HK-2 (cell line): ENCODE results near the gene ADGRB2.
A peak's percentile ranks its signal among the peaks of the same experiment; 100 is the strongest.

Experiments
- DNase-seq: peaks from one replicate; pipeline ENCODE4 v3.0.0-alpha.2; 2018; ENCODE audit not compliant: unreplicated experiment

The ADGRB2 gene

DNA sequence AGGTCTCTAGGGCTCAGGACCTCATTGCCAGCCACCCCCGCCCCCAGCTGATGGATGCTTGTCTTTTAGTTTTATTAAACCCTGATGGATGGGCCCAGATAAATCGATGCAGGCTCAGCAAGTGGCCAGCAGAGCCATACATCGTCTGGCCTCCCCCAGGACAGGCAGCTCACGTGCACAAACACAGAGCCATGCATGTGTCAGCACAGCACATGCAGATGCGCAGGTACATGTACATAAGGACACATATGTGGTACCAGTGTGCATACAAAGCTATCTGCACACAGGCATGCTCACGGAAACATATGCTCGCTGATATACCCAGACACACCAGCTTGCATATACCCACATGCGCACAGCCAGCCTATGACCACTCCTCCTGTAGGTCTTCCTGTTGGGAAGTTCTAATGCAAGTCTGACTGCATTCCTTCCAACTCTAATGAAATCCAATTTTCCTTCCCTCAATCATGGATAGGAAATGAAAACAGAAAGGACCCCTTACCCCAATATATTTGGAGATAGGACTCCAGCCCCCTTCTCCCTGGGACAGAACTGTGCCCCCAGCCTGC lies 61.2 kb downstream of the ADGRB2 start:
- DNase-seq = no peak

DNA sequence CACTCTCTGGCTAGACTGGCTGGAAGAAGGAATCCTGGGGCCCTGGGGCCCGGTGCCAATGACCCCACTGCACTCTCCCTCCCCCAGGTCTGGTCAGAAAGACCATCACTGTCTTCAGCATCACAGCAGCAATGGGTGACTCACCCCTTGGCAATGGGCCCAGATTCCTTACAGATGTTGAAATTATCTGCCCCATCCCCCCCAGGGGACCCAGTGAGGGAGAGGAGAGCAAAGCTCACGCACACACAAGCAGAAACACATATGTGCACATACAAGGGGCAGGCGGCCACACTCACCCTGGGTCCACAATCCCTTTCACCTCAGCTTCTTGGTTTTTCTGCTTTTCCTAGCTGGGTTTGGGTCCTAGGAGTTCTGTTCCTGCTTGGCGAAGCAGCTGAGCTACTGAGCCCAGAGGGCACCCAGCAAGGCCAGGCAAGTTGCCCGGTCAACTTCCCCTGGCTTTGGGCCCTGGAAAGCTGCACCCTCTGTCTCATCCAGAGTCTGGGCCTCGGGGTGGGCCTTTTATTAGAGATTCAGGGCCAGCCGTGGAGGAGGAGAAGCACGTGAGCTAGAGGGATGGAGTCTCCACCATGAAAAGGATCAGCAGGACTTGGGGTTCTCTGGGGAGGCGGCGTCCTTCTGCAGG lies 62.9 kb downstream of the ADGRB2 start:
- DNase-seq = peak; percentile 77

DNA sequence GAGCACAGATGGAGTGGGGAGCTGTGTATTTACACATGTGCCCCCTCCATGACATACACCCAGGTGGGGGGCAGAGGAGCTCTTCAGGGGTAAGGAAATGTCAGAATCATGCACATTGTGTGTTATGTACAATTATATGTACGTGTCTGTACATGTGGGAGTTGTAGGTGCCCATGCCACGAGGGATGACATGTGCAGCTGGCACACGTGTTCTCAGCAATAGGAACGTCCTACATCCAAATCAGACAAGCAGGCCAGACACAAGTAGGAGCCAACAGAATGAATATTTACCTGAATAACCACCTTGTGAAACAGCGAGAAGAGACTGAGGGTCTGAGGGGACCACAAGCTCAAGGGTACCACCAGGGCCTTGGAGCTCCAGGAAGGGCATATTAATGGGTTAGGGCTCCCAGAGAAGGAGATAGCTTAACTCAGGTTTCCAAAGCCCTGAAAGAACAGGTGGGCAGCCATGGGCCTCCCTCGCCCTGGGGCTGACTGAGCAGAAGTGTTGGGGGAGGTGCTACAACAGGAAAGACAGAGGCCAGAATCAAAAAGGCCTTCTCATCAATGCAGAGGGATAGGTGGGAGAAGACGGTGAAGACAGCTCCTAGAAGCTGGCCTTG lies 63.6 kb downstream of the ADGRB2 start:
- DNase-seq = no peak

DNA sequence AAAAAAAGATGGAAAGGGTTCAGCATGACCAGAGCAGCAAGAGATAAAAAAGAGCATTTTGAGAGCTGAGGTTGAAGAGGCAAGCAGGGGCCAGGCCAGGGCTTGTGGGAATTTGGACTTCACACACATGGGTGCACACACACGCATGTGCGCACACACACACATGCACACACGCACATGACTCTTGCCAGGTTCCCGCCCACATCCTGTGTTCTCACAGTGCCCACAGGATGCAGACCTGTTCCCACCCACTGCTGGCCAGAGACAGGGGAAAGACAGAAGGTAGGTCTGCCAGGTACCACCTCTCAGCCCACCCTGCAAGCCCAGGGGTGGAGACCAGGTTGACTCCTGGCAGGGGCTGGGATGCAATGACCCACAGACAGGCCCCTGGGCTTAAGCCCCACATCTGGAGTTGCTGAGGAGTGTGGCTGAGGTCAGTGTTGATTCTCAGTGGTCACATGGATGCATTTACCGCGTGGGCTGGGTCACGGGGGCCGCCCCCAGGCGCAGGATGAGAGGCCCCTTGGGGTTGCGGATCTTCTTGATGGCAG lies 64.7 kb downstream of the ADGRB2 start:
- DNase-seq = no peak

DNA sequence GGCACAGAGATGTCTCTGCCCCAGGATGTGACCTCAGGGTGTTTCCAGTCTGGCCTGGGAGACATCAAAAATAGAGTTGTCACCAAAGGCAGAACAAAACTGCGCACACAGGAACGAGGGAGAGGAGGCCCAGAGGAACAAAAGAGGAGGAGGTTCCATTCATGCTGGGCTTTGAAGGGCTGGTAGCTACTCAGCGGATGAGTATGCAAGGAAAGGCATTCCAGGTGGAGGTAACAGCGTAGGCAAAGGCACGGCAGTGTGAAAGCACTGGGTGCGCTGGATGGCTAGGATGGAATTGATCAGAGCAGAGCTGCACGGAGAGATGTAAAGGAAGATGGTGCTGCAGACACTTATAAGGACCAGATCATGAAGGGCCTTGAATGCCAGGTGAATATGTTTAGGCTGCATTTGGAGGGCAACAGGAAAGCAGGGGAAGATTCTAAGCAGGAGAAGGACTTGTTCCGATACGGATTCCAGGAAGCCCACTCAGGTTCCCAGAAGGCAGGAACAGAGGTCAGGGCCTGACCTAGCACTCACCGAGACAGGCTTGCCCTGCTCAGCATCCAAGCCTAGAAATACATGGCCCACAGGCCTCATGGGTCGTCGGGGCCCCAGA lies 66.7 kb downstream of the ADGRB2 start:
- DNase-seq = no peak

DNA sequence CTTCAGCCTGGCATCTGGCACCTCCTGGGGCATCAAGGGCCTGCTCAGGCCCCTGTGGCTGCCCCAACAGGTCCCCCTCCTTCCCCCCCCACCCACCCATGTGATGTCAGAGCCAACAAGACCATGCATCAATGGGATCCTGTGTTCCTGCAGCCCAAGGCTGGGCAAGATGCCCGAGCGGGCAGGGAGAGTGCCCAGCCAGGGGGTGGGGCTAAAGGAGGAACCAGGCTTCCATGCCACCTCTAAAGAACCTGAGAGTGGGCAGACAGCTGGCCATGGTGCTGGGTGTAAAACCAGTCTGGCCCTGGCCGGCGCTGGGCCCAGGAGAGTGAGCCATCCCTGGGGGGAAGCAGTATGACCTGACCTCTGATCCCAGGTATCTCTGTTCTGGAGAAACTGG lies 67.9 kb downstream of the ADGRB2 start:
- DNase-seq = no peak

DNA sequence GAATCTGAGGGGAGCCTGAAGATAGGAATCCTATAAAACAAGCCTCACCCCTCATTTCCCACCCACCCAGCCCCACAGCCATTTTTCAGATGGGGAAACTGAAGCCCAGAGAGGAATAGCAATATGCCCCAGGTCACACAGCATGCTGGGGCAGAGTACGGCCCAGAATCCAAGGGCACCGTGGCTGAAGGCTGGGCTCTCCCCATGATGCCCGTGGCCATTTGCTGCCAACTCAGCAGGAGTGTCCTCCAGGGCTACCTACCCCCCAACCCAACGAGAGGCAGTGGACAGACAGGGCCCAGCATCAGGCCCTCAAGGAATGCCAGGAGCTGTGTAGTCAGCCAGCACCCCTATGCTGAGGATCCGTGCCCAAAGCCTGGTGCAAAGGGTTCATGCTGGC lies 68.8 kb downstream of the ADGRB2 start:
- DNase-seq = no peak

DNA sequence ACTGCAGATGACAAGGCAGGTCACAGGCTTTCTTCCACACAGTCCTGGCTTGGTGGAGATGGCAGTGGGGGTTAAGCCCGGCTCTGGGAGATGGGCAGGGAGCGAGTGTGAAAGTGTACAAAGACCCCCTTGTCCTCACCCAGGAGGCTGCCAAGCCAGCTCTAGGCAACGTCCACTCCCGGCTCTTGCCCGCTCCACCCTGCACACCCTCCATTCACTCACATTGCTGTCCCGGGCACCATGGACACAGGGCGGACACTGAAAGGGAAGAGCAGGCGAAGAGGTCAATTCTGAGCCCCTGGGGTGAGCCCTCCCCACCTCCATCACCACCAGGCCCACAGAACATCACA lies 69.2 kb downstream of the ADGRB2 start:
- DNase-seq = no peak

DNA sequence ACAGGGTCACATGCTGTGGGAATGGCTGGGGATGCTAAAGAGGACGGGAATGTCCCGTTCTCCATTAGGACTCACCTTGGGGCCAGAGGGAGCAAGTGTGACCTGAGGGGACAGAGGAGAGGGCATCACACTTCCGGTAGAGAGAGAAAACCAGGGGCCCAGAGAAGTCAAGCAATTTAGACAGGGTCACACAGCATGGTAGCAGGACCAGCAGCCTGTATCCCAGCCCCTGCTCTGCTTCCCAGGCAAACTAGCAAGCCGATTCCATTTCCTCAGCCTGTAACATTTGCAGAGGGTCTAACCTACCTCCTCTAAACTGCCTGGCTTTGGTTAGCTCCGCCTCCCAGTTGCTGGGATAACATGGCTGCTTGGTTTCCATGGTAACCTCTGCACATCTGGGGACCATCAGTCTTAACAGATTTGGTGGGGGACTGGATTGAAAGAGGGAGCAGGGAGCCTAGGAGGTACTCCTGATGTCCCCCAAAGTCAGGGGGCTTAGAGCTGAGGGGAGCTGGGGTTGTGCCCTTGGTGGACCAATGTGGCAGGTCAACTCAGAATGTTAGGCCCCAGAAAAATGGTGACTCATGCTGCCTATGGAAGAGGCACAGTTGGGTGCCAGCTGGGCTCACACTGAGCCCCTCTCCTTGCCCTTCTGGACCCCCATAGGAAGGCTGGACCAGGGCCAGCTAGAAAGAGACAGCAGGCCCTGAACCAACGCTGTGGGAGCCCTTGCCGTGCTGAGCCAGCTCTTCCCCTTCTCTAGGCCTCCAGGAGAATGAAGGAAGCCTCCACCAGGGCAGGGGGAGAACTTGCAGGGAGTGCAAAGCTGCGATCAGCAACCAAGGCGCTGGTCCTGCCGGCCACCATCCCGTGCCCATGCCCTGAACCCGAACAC lies 69.8 kb downstream of the ADGRB2 start:
- no peak for DNase-seq

DNA sequence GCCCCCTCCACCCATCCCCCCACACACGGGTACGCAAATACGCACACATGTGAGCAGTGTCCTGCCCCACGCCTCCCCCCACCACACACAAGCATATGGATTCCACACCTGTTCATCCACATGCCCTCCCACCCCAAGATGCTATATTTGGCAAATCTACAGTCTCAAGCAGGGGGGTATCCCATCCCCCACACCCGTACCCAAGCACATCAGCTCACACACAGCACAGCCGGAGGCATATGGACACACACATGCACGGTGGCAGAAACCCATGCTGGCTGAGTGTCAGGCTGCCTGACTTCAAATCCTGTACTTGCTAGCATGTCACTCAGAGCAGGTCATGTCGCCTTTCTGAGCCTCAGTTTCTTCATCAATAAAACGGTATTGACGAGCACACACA lies 70.9 kb downstream of the ADGRB2 start:
- no peak for DNase-seq

DNA sequence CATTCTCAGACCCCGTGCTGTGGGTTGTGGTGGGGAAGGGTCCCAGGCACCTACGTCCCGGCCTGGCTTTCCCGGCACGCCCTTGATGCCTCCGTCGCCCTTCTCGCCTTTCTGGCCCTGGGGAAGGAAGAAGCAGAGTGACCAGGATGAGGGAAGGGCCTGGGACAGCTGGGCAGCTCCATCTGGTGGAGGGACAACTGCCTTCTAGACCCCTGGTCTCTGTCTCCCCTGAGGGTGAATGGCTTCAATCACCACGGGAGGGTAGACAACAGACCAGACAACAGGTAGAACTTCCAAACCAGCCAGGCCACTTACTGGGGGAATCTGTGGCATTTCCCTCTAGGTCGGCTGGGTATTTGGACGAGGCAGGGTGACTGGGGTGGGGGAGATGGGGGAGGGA lies 72.2 kb downstream of the ADGRB2 start:
- DNase-seq = no peak

DNA sequence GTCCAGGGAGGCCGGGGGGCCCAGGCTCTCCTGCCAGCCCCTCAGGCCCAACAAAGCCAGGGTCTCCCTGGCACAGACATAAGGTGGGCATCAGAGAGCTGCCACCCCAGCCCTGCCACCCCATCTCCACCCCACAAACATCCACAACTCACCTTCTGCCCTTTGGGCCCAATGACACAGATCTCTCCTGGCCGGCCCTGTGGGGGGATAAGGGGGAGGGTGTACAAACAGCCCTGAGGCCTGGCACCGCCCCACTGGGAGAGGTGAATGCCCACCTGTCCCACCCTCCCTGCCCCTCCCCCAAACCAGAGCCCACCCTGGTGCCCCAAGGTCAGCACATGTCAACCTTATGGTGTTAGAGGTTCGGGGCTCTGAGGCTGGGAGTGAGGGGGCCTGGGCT lies 72.7 kb downstream of the ADGRB2 start:
- no peak for DNase-seq

DNA sequence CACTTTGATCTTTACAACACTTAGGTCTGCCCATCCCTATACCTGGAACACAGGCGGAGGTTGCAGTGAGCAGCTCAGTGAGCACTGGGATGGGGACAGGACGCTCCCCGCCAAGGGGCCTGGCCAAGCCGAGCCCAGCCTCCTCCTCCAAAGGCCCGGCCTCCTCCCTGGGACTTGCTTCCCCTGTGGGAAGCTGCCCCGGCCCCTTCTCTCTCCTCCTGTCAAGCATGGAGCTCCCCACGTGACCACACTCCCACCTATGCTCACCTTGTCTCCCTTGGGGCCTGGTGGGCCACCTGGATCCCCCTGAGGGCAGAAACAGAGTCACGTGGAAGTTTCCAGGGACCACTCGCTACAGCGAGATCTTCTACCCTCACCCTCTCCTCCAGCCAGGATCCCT lies 73.2 kb downstream of the ADGRB2 start:
- DNase-seq = no peak

DNA sequence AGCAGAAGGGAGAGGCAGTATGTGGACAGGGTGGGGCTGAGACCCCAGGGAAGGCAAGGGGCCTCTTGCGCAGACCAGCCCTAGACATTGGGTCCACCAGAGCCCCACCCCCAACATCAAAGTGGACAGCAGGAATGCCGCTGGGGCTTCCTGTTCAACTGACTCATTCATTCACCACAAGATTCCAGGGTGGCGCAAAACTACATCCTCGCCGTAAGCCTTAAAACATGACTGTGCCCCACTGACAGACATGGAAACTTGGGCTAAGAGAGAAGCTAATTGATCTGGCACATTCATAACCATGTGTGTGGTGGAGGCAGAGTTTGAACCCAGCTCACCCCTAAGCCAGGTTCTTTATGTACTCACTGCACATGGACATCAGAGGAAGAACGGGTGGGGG lies 74.3 kb downstream of the ADGRB2 start:
- peak; percentile 83 for DNase-seq

DNA sequence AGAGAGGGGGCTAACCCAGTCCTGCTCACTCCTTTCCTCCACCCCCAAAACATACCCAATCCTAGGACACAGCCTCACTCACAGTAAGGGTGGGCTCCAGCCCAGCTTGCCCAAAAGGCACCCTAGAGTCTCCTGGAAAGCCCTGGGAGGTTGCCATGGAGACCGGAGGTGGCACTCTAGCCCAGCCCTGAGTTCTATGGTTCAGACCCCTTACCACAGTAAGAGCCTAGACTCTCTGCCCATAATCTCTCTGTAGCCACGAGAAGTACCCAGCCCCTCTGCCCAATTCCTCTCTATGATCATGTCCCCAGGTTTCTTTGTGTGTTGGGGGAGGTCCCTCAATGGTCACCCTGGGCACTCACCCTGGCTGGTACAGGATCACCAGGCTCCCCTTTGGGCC lies 74.8 kb downstream of the ADGRB2 start:
- no peak for DNase-seq

DNA sequence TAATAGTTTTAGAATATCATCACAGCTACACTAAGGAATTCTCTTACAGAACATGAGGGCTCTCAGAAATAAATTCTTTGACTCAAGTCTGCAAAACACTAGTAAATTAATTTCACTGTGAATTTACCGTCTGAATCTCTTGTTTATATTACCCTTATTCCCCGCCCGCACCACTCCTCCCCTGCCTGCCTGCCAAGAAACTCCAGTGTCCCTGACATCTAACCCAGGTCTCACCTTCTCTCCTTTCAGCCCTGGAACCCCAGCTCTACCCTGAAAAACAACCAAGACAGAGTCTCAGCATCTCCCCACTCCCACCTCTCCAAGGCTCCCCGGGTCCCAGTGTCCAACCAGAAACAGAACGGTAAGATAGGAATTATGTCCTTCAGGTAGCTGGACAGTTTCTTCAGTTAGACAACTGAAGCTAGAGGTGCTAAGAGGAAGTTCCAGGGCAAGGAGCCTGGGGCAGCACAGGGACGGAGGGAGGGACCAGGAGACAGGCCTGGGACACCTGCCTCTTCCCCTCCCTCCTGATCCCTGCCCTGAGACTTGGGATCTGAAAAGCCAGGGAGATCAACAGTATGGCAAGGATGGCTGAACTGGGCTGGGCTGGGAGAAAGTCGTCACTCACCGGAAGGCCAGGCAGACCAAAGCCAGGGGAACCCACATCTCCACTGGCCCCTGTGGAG lies 75.8 kb downstream of the ADGRB2 start:
- no peak for DNase-seq

DNA sequence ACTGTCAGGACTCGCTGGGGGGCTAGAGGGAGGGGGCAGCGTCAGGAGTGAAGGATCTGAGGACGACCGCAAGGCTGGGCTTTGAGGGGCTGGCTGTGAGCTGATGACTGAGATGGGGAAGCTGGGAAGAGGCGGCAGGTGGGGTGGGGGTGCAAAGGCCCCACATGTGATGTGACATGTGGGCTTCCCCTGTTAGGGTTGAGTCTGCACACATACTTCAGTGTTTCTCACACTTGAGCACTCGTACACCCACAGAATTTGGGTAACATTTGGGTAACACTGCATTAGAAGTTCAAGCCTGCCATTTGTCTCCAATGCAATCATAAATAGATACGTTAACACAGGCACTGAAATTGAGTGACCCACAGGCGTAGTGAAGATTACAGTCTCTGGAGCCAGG lies 76.5 kb downstream of the ADGRB2 start:
- DNase-seq = no peak

DNA sequence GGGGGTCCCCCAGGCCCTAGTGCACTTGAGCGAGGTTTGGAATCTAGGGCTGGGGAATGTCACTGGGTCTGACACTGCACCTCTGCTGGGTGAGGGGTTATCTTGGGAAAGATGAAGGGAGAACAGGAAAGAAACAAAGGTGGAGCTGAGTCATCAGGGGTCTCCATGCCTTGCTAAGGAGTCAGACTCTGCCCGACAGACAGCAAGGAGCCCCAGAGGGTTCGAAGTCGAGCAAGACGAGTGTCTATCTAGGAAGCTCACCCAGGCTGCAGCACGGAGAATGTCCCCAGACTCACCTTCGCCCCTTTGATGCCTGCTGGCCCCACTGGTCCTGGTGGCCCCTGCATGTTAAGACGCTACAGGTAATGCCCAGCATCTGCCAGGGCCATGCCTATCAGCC lies 78.3 kb downstream of the ADGRB2 start:
- DNase-seq = no peak

DNA sequence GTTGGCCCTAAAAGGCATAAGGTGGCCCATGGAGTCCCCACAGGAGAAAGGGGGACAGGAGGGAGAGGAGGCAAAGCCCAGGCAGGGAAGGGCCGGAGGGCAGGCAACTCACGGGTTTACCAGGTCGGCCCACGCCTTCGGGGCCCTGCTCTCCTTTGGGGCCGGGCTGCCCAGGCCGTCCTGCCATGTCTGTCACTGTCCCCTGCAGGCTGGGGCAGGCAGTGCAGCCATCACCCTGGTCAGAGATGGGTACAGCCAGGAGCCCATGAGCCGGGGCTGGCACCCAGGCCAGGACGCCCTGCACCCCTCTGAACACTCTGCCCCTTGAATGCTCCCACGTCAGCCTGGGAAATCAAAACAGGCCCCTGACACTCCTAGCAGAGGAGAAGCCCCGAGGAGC lies 80.1 kb downstream of the ADGRB2 start:
- no peak for DNase-seq

DNA sequence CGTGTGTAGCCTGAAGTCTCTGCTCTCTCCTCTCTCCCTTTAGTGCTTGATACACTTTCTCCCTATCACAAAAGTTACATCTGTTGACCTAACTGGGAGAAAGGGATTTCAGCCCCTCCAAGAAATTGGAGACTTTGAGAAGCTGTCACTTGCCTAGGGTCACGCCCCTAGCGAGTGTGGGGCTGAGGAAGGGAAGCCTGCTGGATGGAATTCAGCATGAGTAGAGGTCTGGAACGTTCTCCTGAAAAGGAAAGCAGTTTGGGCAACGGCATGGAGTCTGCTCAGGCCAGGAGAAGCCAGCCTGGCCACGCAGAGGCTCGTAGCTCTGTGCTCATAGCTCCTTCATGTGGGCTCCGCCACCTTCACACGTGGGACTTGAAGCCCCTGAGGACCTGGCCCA lies 82.7 kb downstream of the ADGRB2 start:
- DNase-seq = no peak

DNA sequence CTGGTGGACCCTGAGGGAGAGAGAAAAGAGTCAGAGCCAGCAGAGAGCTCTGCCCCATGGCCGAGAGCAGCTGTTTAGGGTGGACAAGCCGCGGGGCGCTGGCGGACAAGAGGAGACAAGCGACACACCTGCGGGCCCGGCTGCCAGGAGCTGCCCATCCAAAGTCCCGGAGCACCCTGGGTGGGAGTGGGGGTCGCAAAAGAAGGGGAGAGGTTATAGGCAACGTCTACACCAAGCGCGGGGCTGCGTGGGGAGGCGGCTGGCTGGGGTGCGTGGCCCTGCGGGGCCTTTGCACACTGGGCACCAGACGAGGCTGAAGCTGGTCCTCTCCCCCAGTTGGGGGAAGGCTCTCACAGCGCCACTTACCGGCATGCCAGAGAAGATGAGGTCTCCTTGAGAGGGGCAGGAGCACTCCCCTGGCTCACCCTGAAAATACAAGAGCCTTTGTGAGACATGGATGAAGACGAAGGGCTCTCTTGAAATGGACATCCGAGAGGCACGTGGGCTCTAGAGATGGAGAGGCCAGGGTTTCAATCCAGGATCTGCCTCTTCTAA lies 84.4 kb downstream of the ADGRB2 start:
- no peak for DNase-seq
